H9 (cell line): ENCODE results near the gene ELF2. TPM values are rescaled to one million over a fixed set of nuclear protein-coding genes. Genes with fewer than 3 reads are reported as not detected.
"Not testable (repeated sequence)": the region's sequence is repeated elsewhere in the genome, so short reads cannot be mapped to it uniquely, and the experiment has no call there.

Experiments
- DNase-seq: peaks from one replicate; pipeline ENCODE4 v3.0.0-alpha.2; 2017
- H2AFZ ChIP-seq: one replicate; pipeline ENCODE4 v1.6.1; 2013; ENCODE audit warnings: mild to moderate bottlenecking, low read length, control low read depth, moderate library complexity
- H2AK5ac ChIP-seq: 2 replicates; pipeline ENCODE4 v1.6.1; 2013; ENCODE audit warnings: low read length, control low read depth, mixed read lengths; ENCODE audit not compliant: insufficient read length
- H2BK120ac ChIP-seq: one replicate; pipeline ENCODE4 v1.6.1; 2013; ENCODE audit warnings: low read depth, mild to moderate bottlenecking, low read length, control low read depth, inconsistent platforms; ENCODE audit not compliant: poor library complexity, severe bottlenecking
- H2BK12ac ChIP-seq: 2 replicates; pipeline ENCODE4 v1.6.1; 2013; ENCODE audit warnings: low read length, control low read depth, mixed read lengths, low read depth; ENCODE audit not compliant: insufficient read length
- H2BK15ac ChIP-seq: 2 replicates; pipeline ENCODE4 v1.6.1; 2013; ENCODE audit warnings: low read depth, low read length, control low read depth
- H2BK20ac ChIP-seq: one replicate; pipeline ENCODE4 v1.6.1; 2013; ENCODE audit warnings: low read depth, mild to moderate bottlenecking, low read length, control low read depth, inconsistent platforms; ENCODE audit not compliant: poor library complexity, severe bottlenecking
- H2BK5ac ChIP-seq: 2 replicates; pipeline ENCODE4 v1.6.1; 2013; ENCODE audit warnings: low read length, control low read depth, mixed read lengths; ENCODE audit not compliant: insufficient read length
- H3K14ac ChIP-seq: 2 replicates; pipeline ENCODE4 v1.6.1; 2013; ENCODE audit warnings: low read length, control low read depth; ENCODE audit not compliant: insufficient read depth
- H3K18ac ChIP-seq: 2 replicates; pipeline ENCODE4 v1.6.1; 2013; ENCODE audit warnings: low read depth, mild to moderate bottlenecking, mixed read lengths, low read length, control low read depth; ENCODE audit not compliant: insufficient read length
- H3K23ac ChIP-seq: 2 replicates; pipeline ENCODE4 v1.6.1; 2013; ENCODE audit warnings: low read length, control low read depth, mixed read lengths, low read depth; ENCODE audit not compliant: insufficient read length
- H3K23me2 ChIP-seq: 2 replicates; pipeline ENCODE4 v1.6.1; 2013; ENCODE audit warnings: low read depth, mild to moderate bottlenecking, mixed read lengths, low read length, control low read depth; ENCODE audit not compliant: insufficient read length, poor library complexity, severe bottlenecking
- H3K27ac ChIP-seq: 2 replicates; pipeline ENCODE4 v1.5.1; 2013; ENCODE audit warnings: low read length, control low read depth, mixed read lengths, low read depth; ENCODE audit not compliant: insufficient read length
- H3K27me3 ChIP-seq: 2 replicates; pipeline ENCODE4 v1.6.1; 2013; ENCODE audit warnings: low read length, control low read depth, inconsistent platforms; ENCODE audit not compliant: insufficient read depth
- H3K4ac ChIP-seq: 2 replicates; pipeline ENCODE4 v1.6.1; 2013; ENCODE audit warnings: low read depth, mild to moderate bottlenecking, control low read depth, inconsistent platforms, low read length, moderate library complexity
- H3K4me1 ChIP-seq: 2 replicates; pipeline ENCODE4 v1.6.1; 2013; ENCODE audit warnings: low read length, control low read depth, inconsistent platforms; ENCODE audit not compliant: insufficient read depth
- H3K4me2 ChIP-seq: 2 replicates; pipeline ENCODE4 v1.6.1; 2013; ENCODE audit warnings: low read length, control low read depth, mixed read lengths; ENCODE audit not compliant: insufficient read length, insufficient read depth
- H3K56ac ChIP-seq: 2 replicates; pipeline ENCODE4 v1.6.1; 2013; ENCODE audit warnings: low read depth, mild to moderate bottlenecking, mixed read lengths, low read length, control low read depth; ENCODE audit not compliant: insufficient read length
- H3K79me1 ChIP-seq: 2 replicates; pipeline ENCODE4 v1.6.1; 2013; ENCODE audit warnings: low read depth, mild to moderate bottlenecking, moderate library complexity, low read length, control low read depth, inconsistent platforms; ENCODE audit not compliant: insufficient read depth, poor library complexity, severe bottlenecking
- H3K79me2 ChIP-seq: 2 replicates; pipeline ENCODE4 v1.6.1; 2013; ENCODE audit warnings: low read length, control low read depth, inconsistent platforms; ENCODE audit not compliant: insufficient read depth
- H3K9ac ChIP-seq: 2 replicates; pipeline ENCODE4 v1.6.1; 2013; ENCODE audit warnings: low read length, control low read depth, mixed read lengths; ENCODE audit not compliant: insufficient read length; ENCODE audit errors: extremely low read depth
- H3K9me3 ChIP-seq: one replicate; pipeline ENCODE4 v1.6.1; 2013; ENCODE audit warnings: low read depth, low read length, inconsistent platforms; ENCODE audit not compliant: control insufficient read depth
- H3T11ph ChIP-seq: one replicate; pipeline ENCODE4 v1.6.1; 2013; ENCODE audit warnings: mild to moderate bottlenecking, low read length, control low read depth, inconsistent platforms
- H4K20me1 ChIP-seq: one replicate; pipeline ENCODE4 v1.6.1; 2013; ENCODE audit not compliant: control insufficient read depth, insufficient read length, insufficient read depth
- H4K5ac ChIP-seq: 2 replicates; pipeline ENCODE4 v1.6.1; 2013; ENCODE audit warnings: low read depth, mild to moderate bottlenecking, mixed read lengths, low read length, control low read depth; ENCODE audit not compliant: insufficient read length
- H4K8ac ChIP-seq: replicated peaks from 2 replicates; pipeline ENCODE4 v1.6.1; 2013; ENCODE audit warnings: low read length, control low read depth, mixed read lengths, low read depth; ENCODE audit not compliant: insufficient read length
- H4K91ac ChIP-seq: 2 replicates; pipeline ENCODE4 v1.6.1; 2013; ENCODE audit warnings: low read depth, mild to moderate bottlenecking, moderate library complexity, mixed read lengths, low read length, control low read depth; ENCODE audit not compliant: insufficient read length
- H3K27ac Mint-ChIP-seq, 3 experiments: 2 replicates in 2 of 3; 3 replicates in 1 of 3; pipeline ENCODE4 v1.8.0; 2020 to 2021; ENCODE audit warnings: mixed read lengths in 3 of 3, mild to moderate bottlenecking in 1 of 3, moderate library complexity in 1 of 3
- H3K27me3 Mint-ChIP-seq: 2 replicates; pipeline ENCODE4 v1.8.0; 2021; ENCODE audit warnings: low read depth, mild to moderate bottlenecking, moderate library complexity, mixed read lengths
- H3K36me3 Mint-ChIP-seq, 3 experiments: 2 replicates in 2 of 3; 3 replicates in 1 of 3; pipeline ENCODE4 v1.8.0; 2020 to 2021; ENCODE audit warnings: low read depth in 3 of 3, mixed read lengths in 3 of 3; ENCODE audit not compliant: insufficient read depth in 1 of 3
- H3K4me1 Mint-ChIP-seq, 2 experiments: 2 replicates each; pipeline ENCODE4 v1.8.0; 2020; ENCODE audit warnings: mixed read lengths in 2 of 2
- H3K4me3 Mint-ChIP-seq, 2 experiments: 2 replicates in 1 of 2; 3 replicates in 1 of 2; pipeline ENCODE4 v1.8.0; 2020 to 2021; ENCODE audit warnings: mild to moderate bottlenecking in 2 of 2, mixed read lengths in 2 of 2, moderate library complexity in 1 of 2
- H3K9me3 Mint-ChIP-seq, 2 experiments: 2 replicates in 1 of 2; 3 replicates in 1 of 2; pipeline ENCODE4 v1.8.0; 2020; ENCODE audit warnings: mild to moderate bottlenecking in 2 of 2, mixed read lengths in 2 of 2, moderate library complexity in 1 of 2
- CTCF ChIP-seq: fragments of 200-600 bp; sonication (generic); conservative IDR thresholded peaks from 3 replicates; pipeline ENCODE4 v1.8.0; 2021; ENCODE audit warnings: antibody characterized with exemption, mild to moderate bottlenecking
- WGBS: extraction: QIAGEN DNeasy Blood & Tissue Kit; methylation state at CpG from one replicate; pipeline ENCODE4 v1.1.7; 2013; ENCODE audit warnings: missing lambda C conversion rate, low lambda C conversion rate, mixed read lengths; ENCODE audit not compliant: insufficient read length; ENCODE audit errors: extremely low coverage; 5-methylcytosine and 5-hydroxymethylcytosine counted together
- total RNA-seq: library from RNA; stranded (reverse); gene quantifications from 2 replicates; pipeline ENCODE4 v1.2.1, GENCODE V29; 2021

ELF2 gene
- total RNA-seq, 1 experiment from 2014 or later = 49.6 TPM

DNA sequence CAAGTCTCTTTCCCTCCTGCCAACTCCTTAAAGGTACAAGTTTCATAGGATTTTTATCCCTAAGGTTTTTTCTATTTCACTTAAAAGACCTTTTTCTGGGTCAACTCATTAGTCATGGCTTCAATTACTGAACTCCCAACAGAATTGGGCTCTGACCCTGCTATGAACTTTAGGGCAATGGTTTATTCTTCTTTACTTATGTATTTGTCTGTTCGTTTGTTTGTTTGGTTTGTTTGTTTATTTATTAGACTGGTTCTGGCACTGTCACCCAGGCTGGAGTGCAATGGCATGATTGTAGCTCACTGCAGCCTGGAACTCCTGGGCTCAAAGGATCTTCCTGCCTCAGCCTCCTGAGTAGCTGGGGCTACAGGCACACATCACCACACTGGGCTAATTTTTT is 167.3 kb downstream of the ELF2 start:
- no peak overlapping the region for H3K4me2 ChIP-seq
- H3K79me2 ChIP-seq = no peaks in the 10 kb centered on the region
- no peak overlapping the region for H4K5ac ChIP-seq
- no peak overlapping the region for H2BK15ac ChIP-seq
- no peak overlapping the region for H2BK20ac ChIP-seq
- H3K4me3 Mint-ChIP-seq = no peak overlapping the region
- no peak overlapping the region for H3K27ac ChIP-seq
- H3K14ac ChIP-seq = no peak overlapping the region
- H3K4ac ChIP-seq = no peak overlapping the region
- TF ChIP-seq CTCF = no peak
- H3T11ph ChIP-seq = no peak overlapping the region
- no peaks in the 10 kb centered on the region for H3K27me3 ChIP-seq
- H3K18ac ChIP-seq = no peak overlapping the region
- no CpG with 5 or more reads among the region's 1 CpG for WGBS
- no peak overlapping the region for H3K27ac Mint-ChIP-seq
- no peak for DNase-seq
- H3K9me3 ChIP-seq = peaks cover 7% of the 10 kb centered on the region
- no peaks in the 10 kb centered on the region for H3K79me1 ChIP-seq
- H2AK5ac ChIP-seq = no peak overlapping the region
- no peaks in the 10 kb centered on the region for H3K23me2 ChIP-seq
- no peak overlapping the region for H4K8ac ChIP-seq
- no peak overlapping the region for H2AFZ ChIP-seq
- H3K36me3 Mint-ChIP-seq = peaks cover 3 to 8% (median 5%) of the 10 kb centered on the region in 3 experiments; a peak in 4 of 7 replicates
- no peak overlapping the region for H3K56ac ChIP-seq
- no peak overlapping the region for H3K23ac ChIP-seq
- H4K20me1 ChIP-seq = no peaks in the 10 kb centered on the region
- H2BK12ac ChIP-seq = no peak overlapping the region
- no peaks in the 10 kb centered on the region for H3K27me3 Mint-ChIP-seq
- no peak overlapping the region for H3K9ac ChIP-seq
- no peak overlapping the region for H2BK120ac ChIP-seq
- peaks cover 8 to 13% of the 10 kb centered on the region in 2 experiments for H3K9me3 Mint-ChIP-seq
- no peak overlapping the region for H2BK5ac ChIP-seq
- H4K91ac ChIP-seq = no peak overlapping the region
- H3K4me1 Mint-ChIP-seq = peaks cover 16 to 19% of the 10 kb centered on the region in 2 experiments
- peaks cover 6% of the 10 kb centered on the region for H3K4me1 ChIP-seq

GRCh38 chr4:139008278-139008677 is 168.7 kb downstream of the ELF2 start:
- no CpG with 5 or more reads among the region's 7 CpGs for WGBS
- not testable (repeated sequence) for H3K23ac ChIP-seq, H2AK5ac ChIP-seq, H3K27ac ChIP-seq, H3K56ac ChIP-seq, H4K8ac ChIP-seq, H4K20me1 ChIP-seq, H3K4me1 Mint-ChIP-seq, H3K4me1 ChIP-seq, H4K91ac ChIP-seq, H2BK120ac ChIP-seq, H3T11ph ChIP-seq, H3K4me2 ChIP-seq, H4K5ac ChIP-seq, H2BK20ac ChIP-seq, H3K27ac Mint-ChIP-seq, H2BK15ac ChIP-seq, H2AFZ ChIP-seq, H2BK12ac ChIP-seq, H3K36me3 Mint-ChIP-seq, H3K9me3 ChIP-seq, H3K4ac ChIP-seq, H3K4me3 Mint-ChIP-seq, H3K27me3 Mint-ChIP-seq, H3K9ac ChIP-seq, H3K27me3 ChIP-seq, H2BK5ac ChIP-seq, DNase-seq, H3K79me1 ChIP-seq, H3K14ac ChIP-seq, H3K18ac ChIP-seq, H3K23me2 ChIP-seq, H3K79me2 ChIP-seq
- peaks cover 8 to 13% of the 10 kb centered on the region in 2 experiments for H3K9me3 Mint-ChIP-seq
